ENCODE data around the gene NOS1AP. TPM values are rescaled to one million over a fixed set of nuclear protein-coding genes. Genes with fewer than 3 reads are reported as not detected.
"Not testable (repeated sequence)": the region's sequence is repeated elsewhere in the genome, so short reads cannot be mapped to it uniquely, and the experiment has no call there.

NOS1AP gene
- total and polyA plus RNA-seq, 9 of the 15 experiments (the other 6 are each of a cell fraction or from before 2014, with no cell fraction given) = 0.07 to 1.5 (median 0.22) TPM

GRCh38 chr1:162351246-162351842 lies 281.9 kb downstream of the NOS1AP start (continued):
- TF ChIP-seq, protein P1, sequence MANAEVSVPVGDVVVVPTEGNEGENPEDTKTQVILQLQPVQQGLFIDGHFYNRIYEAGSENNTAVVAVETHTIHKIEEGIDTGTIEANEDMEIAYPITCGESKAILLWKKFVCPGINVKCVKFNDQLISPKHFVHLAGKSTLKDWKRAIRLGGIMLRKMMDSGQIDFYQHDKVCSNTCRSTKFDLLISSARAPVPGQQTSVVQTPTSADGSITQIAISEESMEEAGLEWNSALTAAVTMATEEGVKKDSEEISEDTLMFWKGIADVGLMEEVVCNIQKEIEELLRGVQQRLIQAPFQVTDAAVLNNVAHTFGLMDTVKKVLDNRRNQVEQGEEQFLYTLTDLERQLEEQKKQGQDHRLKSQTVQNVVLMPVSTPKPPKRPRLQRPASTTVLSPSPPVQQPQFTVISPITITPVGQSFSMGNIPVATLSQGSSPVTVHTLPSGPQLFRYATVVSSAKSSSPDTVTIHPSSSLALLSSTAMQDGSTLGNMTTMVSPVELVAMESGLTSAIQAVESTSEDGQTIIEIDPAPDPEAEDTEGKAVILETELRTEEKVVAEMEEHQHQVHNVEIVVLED (CRISPR knock-in tag; IDR thresholded peaks at IDR 0.05) = no peak

- peak overlapping the region; percentile 9 to 26; a peak in 2 of 4 replicates for H3K9ac ChIP-seq (ENCODE audit: insufficient read depth in 1 of 2, low read depth in 2 of 2, low read length in 2 of 2)
Observed at GRCh38 chr1:162351874-162352273, 282.4 kb downstream of the NOS1AP start.

More at GRCh38 chr1:162351874-162352273, 282.4 kb downstream of the NOS1AP start:
- H3K4me3 ChIP-seq; CTCF ChIA-PET (ENCODE audit: low intra/inter-chr PET ratio); H4K20me1 ChIP-seq (replicated peaks; ENCODE audit: control insufficient read depth, insufficient read depth, low read length); H3K9me1 ChIP-seq (ENCODE audit: control insufficient read depth, insufficient read depth, low read length); BruUV-seq (replicated peaks); H3K36me3 ChIP-seq (ENCODE audit: control insufficient read depth, insufficient read depth, low read length); DNase-seq (ENCODE audit: extremely low read depth in 1 of 4, low spot score in 3 of 4); H3K27me3 ChIP-seq (ENCODE audit: control insufficient read depth in 2 of 2, insufficient read depth in 2 of 2, low read length in 2 of 2); H3K9me3 ChIP-seq (replicated peaks; ENCODE audit: control insufficient read depth, insufficient read depth, low read depth, low read length); H3K79me2 ChIP-seq (ENCODE audit: control insufficient read depth, insufficient read depth, low read length); in situ Hi-C loops (cut with MboI): not testable (repeated sequence)
- Histone ChIP-seq H3K4me2 (ENCODE audit: insufficient read depth, low read length) (peak overlapping the region; percentile 53), H2AFZ (ENCODE audit: low read depth, low read length) (peak overlapping the region; percentile 30; the same call in 1 of the 2 replicates), H3K27ac (ENCODE audit: extremely low read depth, low read depth, low read length) (peak overlapping the region; percentile 11; the same call in 1 of the 3 replicates), H3K4me1 (replicated peaks in 1 of 2; ENCODE audit: control insufficient read depth in 2 of 2, insufficient read depth in 2 of 2, low read length in 2 of 2) (peaks cover 13 to 52% of the 10 kb centered on the region in 2 experiments; a peak in 4 of 5 replicates)
- ATAC-seq = peak; percentile 19
- peak; percentile 32 for FAIRE-seq
- intact Hi-C loops (cut with micrococcal nuclease) = loop anchor here (10.0 kb wide), 1 partner anchor 263 kb away; no protein-coding TSS in a partner anchor
- TF ChIP-seq TBP (optimal IDR thresholded peaks at IDR 0.05; ENCODE audit: low read depth, low read length) = peak; percentile 5
- TF ChIP-seq ZNF121 (CRISPR knock-in tag; conservative IDR thresholded peaks at IDR 0.05) = peak; percentile 95
- POLR2A ChIA-PET = interaction anchor here (0.6 to 2.3 kb wide), 3 partner anchors 9 to 423 kb away, joined by 3 to 8 read pairs (median 3); no protein-coding TSS in a partner anchor
- WGBS (ENCODE audit: insufficient coverage, low coverage, missing lambda C conversion rate) = 0% methylated on average over 1 of the region's 4 CpGs
